22Rv1 (cell line): ENCODE data around the gene BAIAP2L1.

ENCODE experiments used
- CTCF ChIP-seq: fragments of 450-650 bp; IDR thresholded peaks from 2 replicates; pipeline ENCODE4 v1.5.1; 2017; ENCODE audit warnings: mild to moderate bottlenecking
- ZFX ChIP-seq: fragments of 450-650 bp; IDR thresholded peaks from 2 replicates; pipeline ENCODE4 v1.6.1; 2017; ENCODE audit warnings: antibody characterized with exemption, borderline replicate concordance

GRCh38 chr7:98294798-98295382, 106.0 kb downstream of the BAIAP2L1 start:
- peak; percentile 86 for TF ChIP-seq CTCF
- TF ChIP-seq ZFX = no peak
